DOHH2 (cell line): ENCODE results near the gene HIVEP3.

Source experiments
- H3F3A ChIP-seq: fragments of 200-600 bp; sonication (generic), shearing (Covaris generic); 2 replicates; pipeline ENCODE4 v1.6.0; 2016; ENCODE audit warnings: antibody characterized with exemption, mild to moderate bottlenecking; ENCODE audit not compliant: control insufficient read depth, insufficient read depth
- H3K27ac ChIP-seq: fragments of 200-600 bp; sonication (generic); 2 replicates; pipeline ENCODE4 v1.5.1; 2014; ENCODE audit warnings: low read depth, mild to moderate bottlenecking, low read length, moderate library complexity
- H3K27me3 ChIP-seq: fragments of 200-600 bp; sonication (generic); 2 replicates; pipeline ENCODE4 v1.6.1; 2014; ENCODE audit warnings: mild to moderate bottlenecking, low read length, mixed read lengths; ENCODE audit not compliant: control insufficient read depth
- H3K36me3 ChIP-seq: fragments of 200-600 bp; sonication (generic); 2 replicates; pipeline ENCODE4 v1.6.1; 2014; ENCODE audit warnings: mild to moderate bottlenecking, low read length, moderate library complexity, mixed read lengths; ENCODE audit not compliant: control insufficient read depth
- H3K4me1 ChIP-seq: fragments of 200-600 bp; sonication (generic); 2 replicates; pipeline ENCODE4 v1.6.1; 2014; ENCODE audit warnings: mild to moderate bottlenecking, low read length, mixed read lengths; ENCODE audit not compliant: control insufficient read depth
- H3K4me2 ChIP-seq: fragments of 200-600 bp; sonication (generic); 2 replicates; pipeline ENCODE4 v1.6.0; 2014; ENCODE audit warnings: mild to moderate bottlenecking, low read length, moderate library complexity
- H3K4me3 ChIP-seq: fragments of 200-600 bp; sonication (generic); 2 replicates; pipeline ENCODE4 v1.5.1; 2014; ENCODE audit warnings: mild to moderate bottlenecking, low read length, mixed read lengths
- H3K79me2 ChIP-seq: fragments of 200-600 bp; sonication (generic); 2 replicates; pipeline ENCODE4 v1.6.1; 2014; ENCODE audit warnings: mild to moderate bottlenecking, low read length, mixed read lengths; ENCODE audit not compliant: control insufficient read depth
- H3K9me2 ChIP-seq: fragments of 200-600 bp; sonication (generic); replicated peaks from 2 replicates; pipeline ENCODE4 v1.6.1; 2014; ENCODE audit warnings: mild to moderate bottlenecking, low read length, mixed read lengths; ENCODE audit not compliant: control insufficient read depth
- H3K9me3 ChIP-seq: fragments of 200-600 bp; sonication (generic); 2 replicates; pipeline ENCODE4 v1.6.1; 2014; ENCODE audit warnings: antibody characterized with exemption, low read length, mixed read lengths; ENCODE audit not compliant: control insufficient read depth, insufficient read depth
- H4K20me1 ChIP-seq: fragments of 200-600 bp; sonication (generic); 2 replicates; pipeline ENCODE4 v1.6.0; 2014; ENCODE audit warnings: low read depth, mild to moderate bottlenecking, antibody characterized with exemption, low read length, moderate library complexity; ENCODE audit not compliant: control insufficient read depth, insufficient read depth
- CTCF ChIP-seq: fragments of 200-600 bp; sonication (generic); IDR thresholded peaks from one replicate; pipeline ENCODE4 v1.5.1; 2014; ENCODE audit warnings: antibody characterized with exemption, mild to moderate bottlenecking, low read depth, low read length; ENCODE audit not compliant: poor library complexity, severe bottlenecking
- EZH2phosphoT487 ChIP-seq: fragments of 200-600 bp; sonication (generic); IDR thresholded peaks from 2 replicates; pipeline ENCODE4 v1.6.1; 2017; ENCODE audit warnings: borderline replicate concordance, mild to moderate bottlenecking, antibody characterized with exemption, low read length, moderate library complexity, mixed read lengths

The HIVEP3 gene

GRCh38 chr1:41900603-41901444 lies 17.9 kb downstream of the HIVEP3 start:
- H3K9me2 ChIP-seq: no peaks in the 10 kb centered on the region
- no peaks in the 10 kb centered on the region for H3K79me2 ChIP-seq
- H3K9me3 ChIP-seq: no peaks in the 10 kb centered on the region
- no peaks in the 10 kb centered on the region for H3K27me3 ChIP-seq
- no peaks in the 10 kb centered on the region for H3K4me1 ChIP-seq
- TF ChIP-seq CTCF (no peak), EZH2phosphoT487 (no peak)
- H3K27ac ChIP-seq: no peak overlapping the region
- no peak overlapping the region for H3K4me3 ChIP-seq
- no peaks in the 10 kb centered on the region for H4K20me1 ChIP-seq
- H3K36me3 ChIP-seq: no peaks in the 10 kb centered on the region
- no peaks in the 10 kb centered on the region for H3F3A ChIP-seq
- H3K4me2 ChIP-seq: no peak overlapping the region

GRCh38 chr1:41898191-41898713 lies 20.5 kb downstream of the HIVEP3 start:
- H3K36me3 ChIP-seq: no peaks in the 10 kb centered on the region
- no peaks in the 10 kb centered on the region for H3K9me2 ChIP-seq
- no peak overlapping the region for H3K27ac ChIP-seq
- H4K20me1 ChIP-seq: no peaks in the 10 kb centered on the region
- no peaks in the 10 kb centered on the region for H3K79me2 ChIP-seq
- no peaks in the 10 kb centered on the region for H3K9me3 ChIP-seq
- no peak overlapping the region for H3K4me3 ChIP-seq
- H3K4me2 ChIP-seq: no peak overlapping the region
- no peaks in the 10 kb centered on the region for H3K4me1 ChIP-seq
- TF ChIP-seq EZH2phosphoT487: no peak
- no peak for TF ChIP-seq CTCF
- no peaks in the 10 kb centered on the region for H3K27me3 ChIP-seq
- no peaks in the 10 kb centered on the region for H3F3A ChIP-seq

- Histone ChIP-seq H3K4me2 (no peak overlapping the region), H3K27me3 (no peaks in the 10 kb centered on the region), H3K79me2 (no peaks in the 10 kb centered on the region)
Observed at GRCh38 chr1:41895552-41895951, 23.2 kb downstream of the HIVEP3 start.

More at GRCh38 chr1:41895552-41895951, 23.2 kb downstream of the HIVEP3 start:
- Histone ChIP-seq H3K9me2 (no peaks in the 10 kb centered on the region), H3K36me3 (no peaks in the 10 kb centered on the region), H3K4me1 (no peaks in the 10 kb centered on the region), H3K9me3 (no peaks in the 10 kb centered on the region), H3F3A (no peaks in the 10 kb centered on the region), H3K27ac (no peak overlapping the region), H3K4me3 (no peak overlapping the region), H4K20me1 (no peaks in the 10 kb centered on the region)
- no peak for TF ChIP-seq EZH2phosphoT487
- no peak for TF ChIP-seq CTCF
